ENCODE results near the gene GARRE1.

Gene GARRE1

DNA sequence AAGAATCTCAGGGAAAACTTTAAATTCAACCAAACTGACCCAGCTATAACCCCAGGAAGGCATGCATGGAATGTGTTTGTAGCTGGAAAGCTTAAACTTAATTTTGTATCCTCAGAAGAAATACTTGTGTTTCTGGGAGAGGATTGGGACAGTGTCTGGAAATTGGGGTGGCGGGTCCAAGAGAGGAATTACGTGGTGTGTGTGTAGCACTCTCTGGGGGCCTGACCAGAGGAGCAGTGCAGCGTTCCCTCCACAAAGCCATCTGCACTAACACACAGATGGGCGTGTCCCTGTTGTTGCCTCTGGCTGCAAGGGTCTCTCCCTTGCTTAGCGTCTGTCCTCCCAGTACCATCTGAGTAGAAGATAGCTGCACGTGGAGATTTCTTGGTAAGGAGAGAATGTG, 6.4 kb downstream of the GARRE1 start:
- Histone ChIP-seq H3K9me3 (ENCODE audit: control insufficient read depth, insufficient read depth, low read length) (no peaks in the 10 kb centered on the region), H3K27me3 (ENCODE audit: control insufficient read depth, insufficient read depth, low read length) (no peaks in the 10 kb centered on the region), H3K27ac (ENCODE audit: low read length) (no peak overlapping the region), H3K36me3 (ENCODE audit: control insufficient read depth, insufficient read depth, low read length) (no peaks in the 10 kb centered on the region), H3K4me3 (ENCODE audit: low read length) (no peak overlapping the region), H3K4me1 (ENCODE audit: control insufficient read depth, insufficient read depth, low read length) (no peaks in the 10 kb centered on the region; the same call in 1 of the 2 replicates)
- no CpG with 5 or more reads among the region's 6 CpGs for WGBS (ENCODE audit: insufficient coverage, insufficient read length)
- no peak for DNase-seq (ENCODE audit: low read depth, low spot score)

DNA sequence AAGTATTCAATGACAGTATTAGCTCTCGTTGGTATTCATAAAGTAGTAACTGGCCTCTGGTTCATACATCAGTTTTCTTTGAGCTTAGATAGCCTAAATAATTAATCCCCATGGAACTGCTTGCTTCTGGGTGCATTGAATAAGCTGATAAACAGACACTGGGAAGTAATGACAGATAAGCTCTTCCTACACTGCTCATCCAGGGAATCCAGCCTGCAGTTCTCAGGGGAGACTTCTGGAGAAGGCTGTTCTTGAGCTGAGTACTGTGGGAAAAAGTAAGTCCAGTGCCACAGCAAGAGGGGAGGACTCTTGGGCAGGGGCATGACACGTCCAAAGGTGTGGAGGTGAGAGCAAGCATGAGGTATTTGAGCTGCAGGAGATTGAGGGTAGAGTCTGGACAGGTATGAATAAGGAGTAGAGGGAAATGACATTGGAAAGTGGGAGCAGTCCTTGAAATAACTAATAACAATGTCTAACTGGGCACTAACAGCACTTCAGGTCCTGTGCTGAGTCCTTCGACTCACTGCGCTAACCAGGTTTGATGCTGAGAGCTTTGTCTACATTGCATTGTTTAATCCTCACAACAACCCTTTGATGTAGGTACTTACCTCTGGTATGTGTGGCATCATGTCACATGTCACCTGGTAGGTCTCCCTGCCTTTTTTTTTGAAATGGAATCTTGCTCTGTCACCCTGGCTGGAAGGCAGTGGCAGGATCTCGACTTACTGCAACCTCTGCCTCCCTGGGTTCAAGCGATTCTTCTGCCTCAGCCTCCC, 7.2 kb downstream of the GARRE1 start:
- DNase-seq (ENCODE audit: low read depth, low spot score): no peak
- WGBS (ENCODE audit: insufficient coverage, insufficient read length): no CpG with 5 or more reads among the region's 6 CpGs
- no peaks in the 10 kb centered on the region for H3K27me3 ChIP-seq (ENCODE audit: control insufficient read depth, insufficient read depth, low read length)
- H3K36me3 ChIP-seq (ENCODE audit: control insufficient read depth, insufficient read depth, low read length): no peaks in the 10 kb centered on the region
- H3K9me3 ChIP-seq (ENCODE audit: control insufficient read depth, insufficient read depth, low read length): no peaks in the 10 kb centered on the region
- no peak overlapping the region for H3K27ac ChIP-seq (ENCODE audit: low read length)
- H3K4me3 ChIP-seq (ENCODE audit: low read length): no peak overlapping the region
- H3K4me1 ChIP-seq (ENCODE audit: control insufficient read depth, insufficient read depth, low read length): no peaks in the 10 kb centered on the region; the same call in 1 of the 2 replicates

DNA sequence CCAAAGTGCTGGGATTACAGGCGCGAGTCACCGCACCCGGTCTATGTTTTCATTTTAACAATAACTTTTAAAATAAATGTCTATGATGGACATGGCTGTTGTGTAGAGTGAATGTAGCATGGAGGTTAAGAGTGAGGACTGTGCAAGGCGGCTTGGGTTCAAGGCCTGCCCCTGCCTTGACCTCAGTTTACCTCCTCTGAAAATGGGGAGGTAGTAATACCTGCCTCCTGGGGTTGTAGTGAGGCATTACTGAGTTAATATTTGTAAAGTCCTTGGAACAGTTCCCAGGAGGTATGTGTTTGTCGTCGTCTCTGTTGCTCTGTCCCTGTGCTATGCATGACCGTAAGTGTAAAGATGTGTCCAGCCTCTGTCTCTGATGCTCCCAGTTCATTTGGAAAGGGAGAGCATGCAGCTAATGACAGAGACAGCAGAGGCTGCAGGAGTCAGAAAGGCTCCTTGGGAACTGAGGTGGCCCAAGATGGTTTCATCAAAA, 9.4 kb downstream of the GARRE1 start:
- no peaks in the 10 kb centered on the region for H3K36me3 ChIP-seq (ENCODE audit: control insufficient read depth, insufficient read depth, low read length)
- H3K4me1 ChIP-seq (ENCODE audit: control insufficient read depth, insufficient read depth, low read length): no peaks in the 10 kb centered on the region; the same call in 1 of the 2 replicates
- no peak for DNase-seq (ENCODE audit: low read depth, low spot score)
- H3K27me3 ChIP-seq (ENCODE audit: control insufficient read depth, insufficient read depth, low read length): no peaks in the 10 kb centered on the region
- no CpG with 5 or more reads among the region's 8 CpGs for WGBS (ENCODE audit: insufficient coverage, insufficient read length)
- no peak overlapping the region for H3K4me3 ChIP-seq (ENCODE audit: low read length)
- no peaks in the 10 kb centered on the region for H3K9me3 ChIP-seq (ENCODE audit: control insufficient read depth, insufficient read depth, low read length)
- H3K27ac ChIP-seq (ENCODE audit: low read length): no peak overlapping the region

DNA sequence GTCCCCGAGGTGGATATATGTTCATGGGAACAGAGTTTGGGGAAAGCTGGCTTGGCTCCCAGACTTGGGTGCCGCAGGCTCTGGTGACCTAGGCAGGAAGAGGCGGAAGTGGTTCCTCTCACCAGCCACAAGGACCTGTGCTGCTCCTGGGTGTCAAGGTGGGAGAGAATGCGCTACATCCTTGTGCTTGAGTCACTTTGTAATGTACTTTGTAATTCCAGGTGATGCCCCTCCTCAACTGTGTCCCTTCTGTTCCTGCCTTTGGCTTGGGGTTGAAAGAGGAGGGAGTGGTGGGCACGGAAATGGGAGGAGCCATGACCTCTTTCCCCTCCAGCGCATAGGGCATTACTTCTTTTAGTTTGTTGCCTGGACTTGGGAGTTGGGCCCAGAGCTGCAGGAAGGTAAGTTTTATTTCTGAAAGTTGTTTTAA, 10.9 kb downstream of the GARRE1 start:
- Histone ChIP-seq H3K4me1 (ENCODE audit: control insufficient read depth, insufficient read depth, low read length) (peaks cover 4% of the 10 kb centered on the region), H3K27me3 (ENCODE audit: control insufficient read depth, insufficient read depth, low read length) (no peaks in the 10 kb centered on the region), H3K36me3 (ENCODE audit: control insufficient read depth, insufficient read depth, low read length) (no peaks in the 10 kb centered on the region), H3K27ac (ENCODE audit: low read length) (no peak overlapping the region), H3K4me3 (ENCODE audit: low read length) (no peak overlapping the region), H3K9me3 (ENCODE audit: control insufficient read depth, insufficient read depth, low read length) (no peaks in the 10 kb centered on the region)
- WGBS (ENCODE audit: insufficient coverage, insufficient read length): no CpG with 5 or more reads among the region's 6 CpGs
- DNase-seq (ENCODE audit: low read depth, low spot score): no peak

DNA sequence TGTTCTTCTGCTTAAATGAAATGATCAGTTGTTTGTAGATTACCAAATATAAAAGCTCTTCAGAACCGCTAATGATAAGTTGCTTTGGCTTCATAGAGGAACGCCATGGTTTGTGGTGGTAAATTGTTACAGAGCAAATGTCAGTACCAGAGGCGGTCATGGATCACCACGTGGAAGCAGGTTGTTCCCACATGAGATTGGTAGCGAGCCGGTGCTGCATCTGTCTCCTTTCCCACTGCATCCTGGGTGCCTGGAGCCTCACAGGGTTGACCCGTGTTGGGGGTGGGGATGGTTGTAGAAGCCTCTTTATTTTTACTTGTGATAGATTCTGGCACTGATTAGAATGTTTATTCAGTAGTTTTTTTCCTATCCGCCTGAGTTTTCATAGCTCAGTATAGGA, 14.7 kb downstream of the GARRE1 start:
- no peak overlapping the region for H3K27ac ChIP-seq (ENCODE audit: low read length)
- H3K36me3 ChIP-seq (ENCODE audit: control insufficient read depth, insufficient read depth, low read length): no peaks in the 10 kb centered on the region
- H3K4me1 ChIP-seq (ENCODE audit: control insufficient read depth, insufficient read depth, low read length): peaks cover 5% of the 10 kb centered on the region; the same call in 1 of the 2 replicates
- H3K4me3 ChIP-seq (ENCODE audit: low read length): no peak overlapping the region
- no CpG with 5 or more reads among the region's 8 CpGs for WGBS (ENCODE audit: insufficient coverage, insufficient read length)
- no peak for DNase-seq (ENCODE audit: low read depth, low spot score)
- H3K9me3 ChIP-seq (ENCODE audit: control insufficient read depth, insufficient read depth, low read length): no peaks in the 10 kb centered on the region
- no peaks in the 10 kb centered on the region for H3K27me3 ChIP-seq (ENCODE audit: control insufficient read depth, insufficient read depth, low read length)

DNA sequence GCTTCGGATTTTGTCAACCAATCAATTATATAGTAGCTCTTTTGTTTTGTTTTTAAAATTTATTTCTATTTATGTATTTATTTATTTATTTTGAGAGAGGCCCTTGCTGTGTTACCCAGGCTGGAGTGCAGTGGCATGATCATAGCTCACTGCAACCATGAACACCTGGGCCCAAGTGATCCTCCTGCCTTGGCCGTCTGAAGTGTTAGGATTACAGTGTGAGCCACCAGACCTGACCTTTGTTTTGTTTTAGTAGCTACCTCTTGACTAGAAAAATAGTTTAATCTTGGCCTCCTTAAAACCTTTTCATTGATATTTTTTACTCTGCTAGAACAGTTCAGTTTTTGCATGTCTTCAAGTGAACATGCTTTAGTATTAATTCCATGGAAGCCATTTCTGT, 15.1 kb downstream of the GARRE1 start:
- Histone ChIP-seq H3K36me3 (ENCODE audit: control insufficient read depth, insufficient read depth, low read length) (no peaks in the 10 kb centered on the region), H3K27me3 (ENCODE audit: control insufficient read depth, insufficient read depth, low read length) (no peaks in the 10 kb centered on the region), H3K4me1 (ENCODE audit: control insufficient read depth, insufficient read depth, low read length) (peaks cover 5% of the 10 kb centered on the region; the same call in 1 of the 2 replicates), H3K4me3 (ENCODE audit: low read length) (no peak overlapping the region), H3K9me3 (ENCODE audit: control insufficient read depth, insufficient read depth, low read length) (no peaks in the 10 kb centered on the region), H3K27ac (ENCODE audit: low read length) (no peak overlapping the region)
- no CpG with 5 or more reads among the region's 2 CpGs for WGBS (ENCODE audit: insufficient coverage, insufficient read length)
- DNase-seq (ENCODE audit: low read depth, low spot score): no peak

DNA sequence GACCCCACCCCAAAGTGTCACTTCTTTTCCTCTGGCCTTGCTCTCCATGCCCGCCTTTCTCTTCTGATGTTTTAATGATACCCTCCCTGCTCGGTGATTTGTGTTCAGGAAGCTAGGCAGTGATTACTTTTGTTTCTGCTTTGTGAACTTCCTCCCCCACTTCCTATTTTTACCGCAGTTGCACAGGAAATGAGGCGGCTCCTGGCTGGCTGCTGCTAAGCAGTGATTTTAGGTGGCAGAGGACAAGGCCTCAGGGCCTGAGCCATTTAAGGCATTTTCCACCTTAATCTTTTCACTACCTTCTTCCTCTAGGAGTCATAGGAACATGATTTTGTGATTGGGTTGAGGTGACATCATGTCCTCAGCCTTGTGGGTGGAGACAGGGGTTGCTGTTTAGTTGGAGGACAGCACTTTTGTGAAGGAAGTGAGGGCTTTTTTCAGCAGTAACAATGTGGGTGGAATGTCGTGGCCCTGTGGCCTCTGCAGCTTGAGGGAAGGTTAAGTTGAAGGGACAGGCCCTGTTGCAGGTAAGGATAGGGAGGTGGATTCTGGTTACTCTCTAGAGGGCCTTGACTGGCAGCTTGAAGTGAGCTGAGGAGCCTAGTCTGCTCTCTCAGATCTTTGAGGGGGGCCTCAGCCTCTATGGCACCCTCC, 15.7 kb downstream of the GARRE1 start:
- Histone ChIP-seq H3K27ac (ENCODE audit: low read length) (no peak overlapping the region), H3K27me3 (ENCODE audit: control insufficient read depth, insufficient read depth, low read length) (no peaks in the 10 kb centered on the region), H3K36me3 (ENCODE audit: control insufficient read depth, insufficient read depth, low read length) (no peaks in the 10 kb centered on the region), H3K4me1 (ENCODE audit: control insufficient read depth, insufficient read depth, low read length) (peaks cover 5% of the 10 kb centered on the region; the same call in 1 of the 2 replicates), H3K9me3 (ENCODE audit: control insufficient read depth, insufficient read depth, low read length) (no peaks in the 10 kb centered on the region), H3K4me3 (ENCODE audit: low read length) (no peak overlapping the region)
- no peak for DNase-seq (ENCODE audit: low read depth, low spot score)
- WGBS (ENCODE audit: insufficient coverage, insufficient read length): no CpG with 5 or more reads among the region's 5 CpGs

DNA sequence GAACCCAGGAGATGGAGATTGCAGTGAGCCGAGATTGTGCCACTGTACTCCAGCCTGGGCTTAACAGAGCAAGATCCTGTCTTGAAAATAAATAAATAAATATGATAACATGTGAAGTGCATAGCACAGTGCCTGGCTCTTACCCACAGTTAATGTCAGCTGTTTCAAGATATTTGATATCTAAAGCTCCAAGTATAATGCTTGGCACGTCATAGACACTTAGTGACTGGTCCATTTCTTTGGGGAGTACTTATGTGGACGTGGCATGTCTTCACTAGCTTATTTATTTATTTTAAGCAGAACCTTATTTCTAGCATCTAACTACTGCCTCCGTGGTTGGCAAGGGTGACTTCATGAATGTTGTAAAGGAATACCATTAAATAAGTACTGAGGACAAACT, 18.8 kb downstream of the GARRE1 start:
- no CpG with 5 or more reads among the region's 4 CpGs for WGBS (ENCODE audit: insufficient coverage, insufficient read length)
- Histone ChIP-seq H3K27ac (ENCODE audit: low read length) (no peak overlapping the region), H3K4me3 (ENCODE audit: low read length) (no peak overlapping the region), H3K9me3 (ENCODE audit: control insufficient read depth, insufficient read depth, low read length) (no peaks in the 10 kb centered on the region), H3K27me3 (ENCODE audit: control insufficient read depth, insufficient read depth, low read length) (no peaks in the 10 kb centered on the region), H3K36me3 (ENCODE audit: control insufficient read depth, insufficient read depth, low read length) (no peaks in the 10 kb centered on the region), H3K4me1 (ENCODE audit: control insufficient read depth, insufficient read depth, low read length) (peaks cover 5% of the 10 kb centered on the region; the same call in 1 of the 2 replicates)
- no peak for DNase-seq (ENCODE audit: low read depth, low spot score)

DNA sequence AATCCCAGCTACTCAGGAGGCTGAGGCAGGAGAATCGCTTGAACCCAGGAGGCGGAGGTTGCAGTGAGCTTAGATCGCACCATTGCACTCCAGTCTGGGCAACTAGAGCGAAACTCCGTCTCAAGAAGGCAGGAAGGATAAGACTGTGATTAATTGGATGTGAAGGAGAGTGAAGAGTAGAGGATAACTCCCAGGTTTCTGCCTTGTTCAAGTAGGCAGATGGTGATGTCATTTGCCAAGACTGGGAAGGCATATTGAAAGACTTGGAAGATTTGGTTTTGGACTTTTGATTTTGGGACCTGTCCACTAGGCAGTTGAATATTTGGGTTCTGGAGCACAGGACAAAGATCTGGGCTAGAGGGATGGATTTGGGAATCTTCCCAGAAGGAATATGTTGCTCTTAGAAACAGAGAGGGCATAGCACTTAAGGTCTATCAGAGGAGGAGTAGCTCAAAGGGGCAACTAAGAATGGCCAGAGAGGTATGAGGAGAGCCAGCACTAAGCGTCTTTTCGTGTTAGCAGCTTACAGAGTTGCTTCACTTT, 20.0 kb downstream of the GARRE1 start:
- DNase-seq (ENCODE audit: low read depth, low spot score): no peak

DNA sequence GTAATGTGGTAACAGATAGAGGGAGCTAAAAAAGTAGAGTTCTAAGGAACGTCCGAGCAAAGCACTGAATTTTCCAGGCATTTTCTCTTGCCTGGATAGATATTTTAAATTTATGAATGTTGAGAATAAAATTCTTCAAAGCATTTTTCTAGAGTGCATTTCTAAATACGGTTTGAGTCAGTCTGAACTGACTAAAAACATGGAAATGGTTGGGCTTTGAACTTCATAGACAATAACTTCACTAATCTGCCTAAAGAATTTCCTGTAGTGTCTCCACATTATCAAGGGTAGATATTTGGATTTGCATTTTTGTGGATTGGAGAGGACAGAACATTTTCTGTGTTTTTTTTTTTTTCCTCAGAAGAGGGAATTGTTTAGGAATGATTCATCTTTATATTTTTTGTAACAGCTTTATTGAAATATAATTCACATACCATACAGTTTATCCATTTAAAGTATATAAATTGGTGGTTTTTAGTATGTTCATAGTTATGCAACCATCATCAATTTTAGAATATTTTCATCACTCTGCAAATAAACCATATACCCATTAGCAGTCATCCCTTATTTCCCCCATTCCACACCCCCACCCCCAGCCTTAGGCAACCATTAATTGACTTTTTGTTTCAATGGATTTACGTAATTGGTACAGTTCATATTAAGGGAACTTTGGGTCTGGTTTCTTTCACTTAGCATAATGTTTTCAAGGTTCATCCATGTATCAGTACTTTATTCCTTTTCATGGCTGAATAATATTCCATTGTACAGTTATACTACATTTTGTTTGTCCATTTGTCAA, 20.7 kb downstream of the GARRE1 start:
- Histone ChIP-seq H3K36me3 (ENCODE audit: control insufficient read depth, insufficient read depth, low read length) (no peaks in the 10 kb centered on the region), H3K27ac (ENCODE audit: low read length) (no peak overlapping the region), H3K4me1 (ENCODE audit: control insufficient read depth, insufficient read depth, low read length) (peaks cover 2% of the 10 kb centered on the region; the same call in 1 of the 2 replicates), H3K4me3 (ENCODE audit: low read length) (no peak overlapping the region), H3K27me3 (ENCODE audit: control insufficient read depth, insufficient read depth, low read length) (no peaks in the 10 kb centered on the region), H3K9me3 (ENCODE audit: control insufficient read depth, insufficient read depth, low read length) (no peaks in the 10 kb centered on the region)
- DNase-seq (ENCODE audit: low read depth, low spot score): no peak
- no CpG with 5 or more reads among the region's 4 CpGs for WGBS (ENCODE audit: insufficient coverage, insufficient read length)

More for the DNA sequence above, 20.0 kb downstream of the GARRE1 start:
- WGBS (ENCODE audit: insufficient coverage, insufficient read length): no CpG with 5 or more reads among the region's 7 CpGs
- Histone ChIP-seq H3K36me3 (ENCODE audit: control insufficient read depth, insufficient read depth, low read length) (no peaks in the 10 kb centered on the region), H3K4me1 (ENCODE audit: control insufficient read depth, insufficient read depth, low read length) (peaks cover 5% of the 10 kb centered on the region; the same call in 1 of the 2 replicates), H3K4me3 (ENCODE audit: low read length) (no peak overlapping the region), H3K27me3 (ENCODE audit: control insufficient read depth, insufficient read depth, low read length) (no peaks in the 10 kb centered on the region), H3K9me3 (ENCODE audit: control insufficient read depth, insufficient read depth, low read length) (no peaks in the 10 kb centered on the region), H3K27ac (ENCODE audit: low read length) (no peak overlapping the region)
